ENCODE measurements around the gene PIAS1. TPM values are rescaled to one million over a fixed set of nuclear protein-coding genes. Genes with fewer than 3 reads are reported as not detected.

PIAS1 gene
- total RNA-seq, 1 donor from 2014 or later, result 67.8 TPM

GRCh38 chr15:68106656-68107055 lies 52.5 kb downstream of the PIAS1 start:
- H3K36me3 Mint-ChIP-seq (ENCODE audit: low read depth, unreplicated experiment), result peaks cover 26% of the 10 kb centered on the region

DNA sequence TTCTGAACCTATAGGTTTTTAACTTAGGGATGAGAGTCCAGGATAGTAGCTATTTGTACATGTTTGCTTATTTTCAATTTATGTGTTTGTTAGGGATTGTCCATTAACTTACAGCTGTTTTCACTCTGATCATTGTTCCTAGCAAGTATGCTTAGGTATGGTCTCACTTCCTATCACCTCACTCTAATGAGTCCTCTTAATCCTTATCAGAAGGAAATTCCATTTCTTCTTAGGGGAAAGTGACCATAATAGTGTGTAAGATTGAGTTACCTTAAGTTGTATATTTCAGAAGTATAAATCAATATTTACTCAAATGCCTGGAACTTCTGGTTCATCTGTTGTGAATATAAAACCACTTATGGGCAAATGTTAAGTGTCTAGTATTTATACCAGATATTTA lies 53.0 kb downstream of the PIAS1 start:
- Mint-ChIP-seq H3K36me3 (ENCODE audit: low read depth, unreplicated experiment) (peaks cover 21% of the 10 kb centered on the region), H3K9me3 (ENCODE audit: unreplicated experiment) (no peaks in the 10 kb centered on the region), H3K27me3 (ENCODE audit: unreplicated experiment) (no peaks in the 10 kb centered on the region), H3K27ac (ENCODE audit: unreplicated experiment) (peak overlapping the region; percentile 77), H3K4me3 (ENCODE audit: unreplicated experiment) (no peak overlapping the region), H3K4me1 (ENCODE audit: unreplicated experiment) (peaks cover 9% of the 10 kb centered on the region)
- DNase-seq (ENCODE audit: low spot score), result no peak
- TF ChIP-seq CTCF (IDR thresholded peaks at IDR 0.05; ENCODE audit: unreplicated experiment), result no peak

More at GRCh38 chr15:68106656-68107055, 52.5 kb downstream of the PIAS1 start:
- TF ChIP-seq CTCF (IDR thresholded peaks at IDR 0.05; ENCODE audit: unreplicated experiment), result no peak
- H3K4me3 Mint-ChIP-seq (ENCODE audit: unreplicated experiment), result no peak overlapping the region
- no peaks in the 10 kb centered on the region for H3K27me3 Mint-ChIP-seq (ENCODE audit: unreplicated experiment)
- peak overlapping the region; percentile 77 for H3K27ac Mint-ChIP-seq (ENCODE audit: unreplicated experiment)
- no peak for DNase-seq (ENCODE audit: low spot score)
- H3K4me1 Mint-ChIP-seq (ENCODE audit: unreplicated experiment), result peaks cover 9% of the 10 kb centered on the region
- no peaks in the 10 kb centered on the region for H3K9me3 Mint-ChIP-seq (ENCODE audit: unreplicated experiment)

DNA sequence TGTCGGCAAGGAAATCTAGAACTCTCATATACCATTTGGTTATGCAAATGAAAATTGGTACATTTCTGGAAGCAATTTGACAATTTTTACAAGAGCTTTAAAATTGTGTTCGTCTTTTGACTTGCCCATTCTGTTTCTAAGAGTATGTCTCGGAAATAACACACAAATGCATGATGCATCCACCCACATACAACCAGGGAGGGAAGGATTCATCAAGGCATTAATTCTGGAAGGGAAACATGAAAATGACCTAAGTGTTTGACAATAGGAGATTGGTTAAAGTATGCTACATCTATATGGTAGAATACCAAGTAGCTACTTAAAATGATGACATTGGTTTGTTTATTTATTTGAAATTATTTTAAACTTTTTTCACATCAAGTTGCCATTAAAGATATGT lies 58.6 kb downstream of the PIAS1 start:
- no peak for TF ChIP-seq CTCF (IDR thresholded peaks at IDR 0.05; ENCODE audit: unreplicated experiment)
- no peaks in the 10 kb centered on the region for H3K4me1 Mint-ChIP-seq (ENCODE audit: unreplicated experiment)
- no peak overlapping the region for H3K4me3 Mint-ChIP-seq (ENCODE audit: unreplicated experiment)
- H3K27ac Mint-ChIP-seq (ENCODE audit: unreplicated experiment), result no peak overlapping the region
- DNase-seq (ENCODE audit: low spot score), result no peak
- no peaks in the 10 kb centered on the region for H3K9me3 Mint-ChIP-seq (ENCODE audit: unreplicated experiment)
- H3K36me3 Mint-ChIP-seq (ENCODE audit: low read depth, unreplicated experiment), result no peaks in the 10 kb centered on the region
- no peaks in the 10 kb centered on the region for H3K27me3 Mint-ChIP-seq (ENCODE audit: unreplicated experiment)

GRCh38 chr15:68113273-68113672 lies 59.2 kb downstream of the PIAS1 start:
- H3K4me1 Mint-ChIP-seq (ENCODE audit: unreplicated experiment), result no peaks in the 10 kb centered on the region

DNA sequence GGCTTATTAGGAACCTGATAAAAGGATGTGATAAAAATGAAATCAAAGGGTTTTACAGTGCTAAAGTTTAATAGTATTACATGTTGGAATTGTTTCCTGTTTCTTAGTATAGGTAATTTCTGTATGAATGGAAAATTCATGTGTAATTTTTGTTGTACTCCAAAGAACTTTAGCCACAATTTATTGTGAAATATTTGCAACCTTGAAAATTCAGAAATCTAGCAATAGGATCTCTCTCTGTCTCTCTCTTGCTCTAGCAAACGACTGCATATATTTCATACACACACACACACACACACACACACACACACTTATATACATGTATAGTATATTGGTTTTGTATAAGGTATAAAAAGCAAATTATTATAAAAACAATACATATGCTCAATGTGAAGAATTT lies 59.6 kb downstream of the PIAS1 start:
- H3K27ac Mint-ChIP-seq (ENCODE audit: unreplicated experiment), result no peak overlapping the region
- no peaks in the 10 kb centered on the region for H3K9me3 Mint-ChIP-seq (ENCODE audit: unreplicated experiment)
- H3K4me3 Mint-ChIP-seq (ENCODE audit: unreplicated experiment), result no peak overlapping the region

More at GRCh38 chr15:68113273-68113672, 59.2 kb downstream of the PIAS1 start:
- Mint-ChIP-seq H3K4me3 (ENCODE audit: unreplicated experiment) (no peak overlapping the region), H3K27me3 (ENCODE audit: unreplicated experiment) (no peaks in the 10 kb centered on the region), H3K9me3 (ENCODE audit: unreplicated experiment) (no peaks in the 10 kb centered on the region), H3K36me3 (ENCODE audit: low read depth, unreplicated experiment) (no peaks in the 10 kb centered on the region), H3K27ac (ENCODE audit: unreplicated experiment) (no peak overlapping the region)
- no peak for DNase-seq (ENCODE audit: low spot score)
- TF ChIP-seq CTCF (IDR thresholded peaks at IDR 0.05; ENCODE audit: unreplicated experiment), result no peak

More for the DNA sequence above, 59.6 kb downstream of the PIAS1 start:
- no peak for DNase-seq (ENCODE audit: low spot score)
- Mint-ChIP-seq H3K36me3 (ENCODE audit: low read depth, unreplicated experiment) (peaks cover 4% of the 10 kb centered on the region), H3K4me1 (ENCODE audit: unreplicated experiment) (no peaks in the 10 kb centered on the region), H3K27me3 (ENCODE audit: unreplicated experiment) (peaks cover 2% of the 10 kb centered on the region)
- TF ChIP-seq CTCF (IDR thresholded peaks at IDR 0.05; ENCODE audit: unreplicated experiment), result no peak
